ENCODE data around the gene GATAD2A. TPM values are rescaled to one million over a fixed set of nuclear protein-coding genes. Genes with fewer than 3 reads are reported as not detected.

The GATAD2A gene
- polyA plus RNA-seq, 1 donor (not counting 4 experiments of a cell fraction or from before 2014, with no cell fraction given), result 28.4 TPM

GRCh38 chr19:19487077-19487949 lies 81.8 kb downstream of the GATAD2A start:
- Histone ChIP-seq H3K9ac (ENCODE audit: control insufficient read depth, extremely low read depth, insufficient read depth, low read length) (peak overlapping the region; percentile 31), H3K4me3 (ENCODE audit: control insufficient read depth in 2 of 3, extremely low read depth in 1 of 3, insufficient read depth in 2 of 3, low read depth in 1 of 3, low read length in 3 of 3) (no peak overlapping the region), H3K9me1 (ENCODE audit: control insufficient read depth, extremely low read depth, insufficient read depth, low read length) (no peaks in the 10 kb centered on the region), H3K4me1 (ENCODE audit: control insufficient read depth, extremely low read depth, insufficient read depth, low read length) (peaks cover 55% of the 10 kb centered on the region), H3K36me3 (ENCODE audit: control insufficient read depth in 2 of 2, extremely low read depth in 1 of 2, insufficient read depth in 2 of 2, low read length in 2 of 2) (peaks cover 17 to 23% of the 10 kb centered on the region in 2 experiments), H3K27me3 (ENCODE audit: control insufficient read depth, extremely low read depth, insufficient read depth, low read length) (no peaks in the 10 kb centered on the region), H2AFZ (ENCODE audit: control insufficient read depth, low read length) (no peak overlapping the region), H3K9me3 (ENCODE audit: control insufficient read depth, low read depth, low read length) (no peaks in the 10 kb centered on the region), H3K27ac (ENCODE audit: control insufficient read depth, insufficient read depth, low read length) (peak overlapping the region; percentile 85), H3K4me2 (ENCODE audit: control insufficient read depth, extremely low read depth, insufficient read depth, low read depth, low read length) (no peak overlapping the region), H4K20me1 (ENCODE audit: control insufficient read depth, extremely low read depth, insufficient read depth, low read length) (no peaks in the 10 kb centered on the region), H3K79me2 (ENCODE audit: control insufficient read depth, insufficient read depth, low read length) (peaks cover 62% of the 10 kb centered on the region)
- no peak for DNase-seq (ENCODE audit: low read depth, low spot score)
- dilution Hi-C loops (cut with MboI; ENCODE audit: extremely low pct_ligation_motif_present, low sequenced_read_pairs), result no loop called here
- no peak for FAIRE-seq
- TF ChIP-seq CTCF (optimal IDR thresholded peaks at IDR 0.05 in 1 of 3, IDR thresholded peaks at IDR 0.05 in 1 of 3, conservative IDR thresholded peaks at IDR 0.05 in 1 of 3; ENCODE audit: extremely low read depth in 1 of 3, insufficient read depth in 2 of 3, low read length in 3 of 3) (no peak), EZH2 (IDR thresholded peaks at IDR 0.05; ENCODE audit: low read length) (no peak)

- no peaks in the 10 kb centered on the region for H3K9me3 ChIP-seq (ENCODE audit: control insufficient read depth, low read depth, low read length)
- H3K27ac ChIP-seq (ENCODE audit: control insufficient read depth, insufficient read depth, low read length), result peak overlapping the region; percentile 85
- peak overlapping the region in 1 of 3 experiments; percentile 43 for H3K4me3 ChIP-seq (ENCODE audit: control insufficient read depth in 2 of 3, extremely low read depth in 1 of 3, insufficient read depth in 2 of 3, low read depth in 1 of 3, low read length in 3 of 3)
- H3K4me1 ChIP-seq (ENCODE audit: control insufficient read depth, extremely low read depth, insufficient read depth, low read length), result peaks cover 55% of the 10 kb centered on the region
- TF ChIP-seq EZH2 (IDR thresholded peaks at IDR 0.05; ENCODE audit: low read length), result no peak
- dilution Hi-C loops (cut with MboI; ENCODE audit: extremely low pct_ligation_motif_present, low sequenced_read_pairs), result no loop called here
- peaks cover 22% of the 10 kb centered on the region in 2 experiments for H3K36me3 ChIP-seq (ENCODE audit: control insufficient read depth in 2 of 2, extremely low read depth in 1 of 2, insufficient read depth in 2 of 2, low read length in 2 of 2)
- H2AFZ ChIP-seq (ENCODE audit: control insufficient read depth, low read length), result no peak overlapping the region
- H3K9me1 ChIP-seq (ENCODE audit: control insufficient read depth, extremely low read depth, insufficient read depth, low read length), result no peaks in the 10 kb centered on the region
- H3K4me2 ChIP-seq (ENCODE audit: control insufficient read depth, extremely low read depth, insufficient read depth, low read depth, low read length), result peak overlapping the region; percentile 77
- peak overlapping the region; percentile 75 for H3K9ac ChIP-seq (ENCODE audit: control insufficient read depth, extremely low read depth, insufficient read depth, low read length)
- H4K20me1 ChIP-seq (ENCODE audit: control insufficient read depth, extremely low read depth, insufficient read depth, low read length), result no peaks in the 10 kb centered on the region
- no peak for FAIRE-seq
- no peaks in the 10 kb centered on the region for H3K27me3 ChIP-seq (ENCODE audit: control insufficient read depth, extremely low read depth, insufficient read depth, low read length)
- no peak for DNase-seq (ENCODE audit: low read depth, low spot score)
- peaks cover 56% of the 10 kb centered on the region for H3K79me2 ChIP-seq (ENCODE audit: control insufficient read depth, insufficient read depth, low read length)
Measured at GRCh38 chr19:19487950-19488874, 82.7 kb downstream of the GATAD2A start.
